Gastroesophageal sphincter (tissue), 4 donors: ENCODE results near the gene SEH1L. TPM values are rescaled to one million over a fixed set of nuclear protein-coding genes. Genes with fewer than 3 reads are reported as not detected.

Experiments
- ATAC-seq: fragments of 150-250 bp; one replicate; pipeline ENCODE4 v1.9.1; 2016; ENCODE audit warnings: mild to moderate bottlenecking, moderate library complexity
- H3K27ac ChIP-seq, 4 donors: fragments of 200-600 bp; sonication (generic) in 3 of 4; 1 replicate in 3 of 4; 2 replicates in 1 of 4; pipeline ENCODE4 v1.5.1; 2016 to 2019
- H3K27me3 ChIP-seq: fragments of 200-600 bp; sonication (generic); one replicate; pipeline ENCODE4 v1.5.1; 2019
- H3K36me3 ChIP-seq, 2 donors: fragments of 200-600 bp; sonication (generic); one replicate each; pipeline ENCODE4 v1.5.1; 2019; ENCODE audit warnings: control low read depth in 1 of 2
- H3K4me1 ChIP-seq, 3 donors: fragments of 200-600 bp; sonication (generic); 1 replicate in 2 of 3; 2 replicates in 1 of 3; pipeline ENCODE4 v1.5.1; 2016 to 2019; ENCODE audit warnings: control low read depth in 2 of 3
- H3K4me3 ChIP-seq, 2 donors: fragments of 200-600 bp; sonication (generic); one replicate each; pipeline ENCODE4 v1.5.1; 2019; ENCODE audit warnings: mild to moderate bottlenecking in 1 of 2, moderate library complexity in 1 of 2
- H3K9me3 ChIP-seq, 3 donors: fragments of 200-600 bp; sonication (generic); one replicate each; pipeline ENCODE4 v1.5.1; 2017 to 2019; ENCODE audit warnings: control low read depth in 2 of 3
- CTCF ChIP-seq, 4 experiments: fragments of 200-600 bp in 2 of 4; fragments of 450-650 bp in 2 of 4; sonication (generic) in 1 of 4; IDR thresholded peaks; one replicate each; pipeline ENCODE4 v1.5.1; 2017 to 2019; ENCODE audit warnings: antibody characterized with exemption in 4 of 4, mild to moderate bottlenecking in 2 of 4, moderate library complexity in 2 of 4
- EP300 ChIP-seq: sonication (generic); formaldehyde crosslinking; IDR thresholded peaks from one replicate; pipeline ENCODE4 v1.6.1; 2017; ENCODE audit warnings: antibody characterized with exemption, mild to moderate bottlenecking
- POLR2A ChIP-seq, 2 donors: fragments of 450-650 bp; IDR thresholded peaks; one replicate each; pipeline ENCODE4 v1.6.1; 2017; ENCODE audit warnings: antibody characterized with exemption in 2 of 2, mild to moderate bottlenecking in 2 of 2, moderate library complexity in 1 of 2
- POLR2AphosphoS5 ChIP-seq: sonication (generic); formaldehyde crosslinking; IDR thresholded peaks from one replicate; pipeline ENCODE4 v1.6.1; 2017; ENCODE audit warnings: antibody characterized with exemption
- WGBS, 2 donors: methylation state at CpG; one replicate each; pipeline ENCODE4 v1.1.5; 2018; ENCODE audit warnings: low coverage in 1 of 2; 5-methylcytosine and 5-hydroxymethylcytosine counted together
- total RNA-seq, 4 donors: library from RNA; depleted of rRNA; stranded (reverse); fragments of >200 nt; gene quantifications; one replicate each; pipeline ENCODE4 v1.1.0, GENCODE V29; 2016

SEH1L gene
- total RNA-seq, 4 donors from 2014 or later, result 27.4 to 36.2 (median 28.3) TPM

DNA sequence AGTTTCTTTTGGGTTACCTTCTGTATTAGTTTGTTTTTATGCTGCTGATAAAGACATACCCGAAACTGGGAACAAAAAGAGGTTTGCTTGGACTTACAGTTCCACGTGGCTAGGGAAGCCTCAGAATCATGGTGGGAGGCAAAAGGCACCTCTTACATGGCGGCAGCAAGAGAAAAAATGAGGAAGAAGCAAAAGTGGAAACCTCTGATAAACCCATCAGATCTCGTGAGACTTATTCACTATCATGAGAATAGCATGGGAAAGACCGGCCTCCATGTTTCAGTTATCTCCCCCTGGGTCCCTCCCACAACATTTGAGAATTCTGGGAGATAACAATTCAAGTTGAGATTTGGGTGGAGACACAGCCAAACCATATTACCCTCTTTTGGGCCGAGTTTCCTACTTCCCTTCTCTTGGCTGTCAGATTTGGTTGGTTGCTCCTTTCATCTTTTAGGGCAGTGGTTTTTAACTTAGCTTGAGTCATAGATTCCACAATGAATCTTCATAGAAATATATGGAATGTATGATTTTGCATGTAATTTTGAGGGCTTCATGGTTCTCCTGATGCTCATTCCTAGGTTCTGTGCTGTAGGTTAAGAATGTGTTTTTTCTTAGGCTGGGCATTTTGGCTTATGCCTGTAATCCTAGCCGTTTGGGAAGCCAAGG is 87.6 kb downstream of the SEH1L start:
- Histone ChIP-seq H3K4me1 (no peaks in the 10 kb centered on the region), H3K9me3 (no peaks in the 10 kb centered on the region), H3K27me3 (no peaks in the 10 kb centered on the region), H3K27ac (no peak overlapping the region), H3K36me3 (peaks cover 0 to 69% of the 10 kb centered on the region in 2 donors), H3K4me3 (no peak overlapping the region)
- TF ChIP-seq POLR2AphosphoS5, result no peak
- TF ChIP-seq CTCF (IDR thresholded peaks at IDR 0.05), result no peak
- TF ChIP-seq EP300, result no peak
- no peak for TF ChIP-seq POLR2A (IDR thresholded peaks at IDR 0.05)
- WGBS, 2 donors, result 93 to 95% methylated on average over 6 to 7 of the region's 7 CpGs
- ATAC-seq, result no peak

DNA sequence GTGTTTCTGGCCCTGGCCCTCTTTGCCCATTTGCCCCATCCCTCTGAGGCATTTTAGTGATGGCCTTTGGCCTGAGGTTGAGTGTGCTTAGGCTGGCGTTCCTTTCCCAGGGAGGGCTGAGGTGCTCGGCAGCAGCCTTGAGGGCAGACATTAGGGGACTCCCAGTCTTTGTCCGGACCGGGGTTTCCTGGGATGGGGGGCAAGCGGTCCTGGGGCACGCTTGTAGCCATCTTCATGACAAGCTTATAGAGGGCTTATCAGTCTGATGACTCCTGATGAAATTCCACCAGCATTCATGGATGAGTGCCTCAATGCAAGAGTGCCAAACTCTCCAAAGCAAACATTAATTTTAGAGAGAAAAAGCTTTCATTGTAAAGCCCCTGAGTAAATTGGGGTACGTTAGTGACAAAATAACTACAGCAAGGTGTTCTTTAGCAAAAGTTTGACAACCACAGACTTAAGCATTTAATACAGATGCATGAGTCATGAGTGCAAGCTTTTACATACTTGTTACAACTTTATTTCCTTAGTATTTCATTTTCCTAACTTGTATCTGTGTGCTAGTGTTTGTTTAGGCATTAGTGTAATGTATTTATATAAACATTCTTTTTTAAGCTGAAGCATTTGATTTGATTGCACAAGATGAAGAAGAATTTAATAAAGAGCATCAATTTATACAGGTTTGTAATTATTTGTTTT is 89.0 kb downstream of the SEH1L start:
- Histone ChIP-seq H3K4me3 (no peak overlapping the region), H3K4me1 (no peaks in the 10 kb centered on the region), H3K36me3 (peaks cover 0 to 62% of the 10 kb centered on the region in 2 donors), H3K27me3 (no peaks in the 10 kb centered on the region), H3K9me3 (no peaks in the 10 kb centered on the region), H3K27ac (no peak overlapping the region)
- 55 to 67% methylated on average over 1 to 3 of the region's 7 CpGs for WGBS, 2 donors
- TF ChIP-seq CTCF (IDR thresholded peaks at IDR 0.05) (no peak), POLR2A (IDR thresholded peaks at IDR 0.05) (no peak), EP300 (no peak), POLR2AphosphoS5 (no peak)
- no peak for ATAC-seq

Other genes with a start within 250 kb of the SEH1L start
- gene CEP76, start 245.3 kb upstream of the SEH1L start, total RNA-seq, result 10 to 100 TPM in 2 of 4 donors, 1 to 10 TPM in 2; 6.8 to 14.2 (median 9.6) TPM
- 100 to 1,000 TPM in 1 of 4 donors, 10 to 100 TPM in 3; 80.5 to 101 (median 82.3) TPM for gene PSMG2, start 245.0 kb upstream of the SEH1L start, total RNA-seq
- 10 to 100 TPM; 13.0 to 30.6 (median 19.6) TPM for gene PTPN2, start 63.8 kb upstream of the SEH1L start, total RNA-seq
- gene CEP192, start 43.4 kb downstream of the SEH1L start, total RNA-seq, result 10 to 100 TPM; 16.9 to 28.6 (median 20.0) TPM